ENCODE measurements around the gene PCDHB6.
"Not testable (repeated sequence)": the region's sequence is repeated elsewhere in the genome, so short reads cannot be mapped to it uniquely, and the experiment has no call there.

DNA sequence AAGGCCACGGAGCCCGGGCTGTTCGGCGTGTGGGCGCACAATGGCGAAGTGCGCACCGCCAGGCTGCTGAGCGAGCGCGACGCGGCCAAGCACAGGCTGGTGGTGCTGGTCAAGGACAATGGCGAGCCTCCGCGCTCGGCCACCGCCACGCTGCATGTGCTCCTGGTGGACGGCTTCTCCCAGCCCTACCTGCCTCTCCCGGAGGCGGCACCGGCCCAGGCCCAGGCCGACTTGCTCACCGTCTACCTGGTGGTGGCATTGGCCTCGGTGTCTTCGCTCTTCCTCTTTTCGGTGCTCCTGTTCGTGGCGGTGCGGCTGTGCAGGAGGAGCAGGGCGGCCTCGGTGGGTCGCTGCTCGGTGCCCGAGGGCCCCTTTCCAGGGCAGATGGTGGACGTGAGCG, 47.4 kb upstream of the PCDHB6 start:
- TF ChIP-seq, protein P1, sequence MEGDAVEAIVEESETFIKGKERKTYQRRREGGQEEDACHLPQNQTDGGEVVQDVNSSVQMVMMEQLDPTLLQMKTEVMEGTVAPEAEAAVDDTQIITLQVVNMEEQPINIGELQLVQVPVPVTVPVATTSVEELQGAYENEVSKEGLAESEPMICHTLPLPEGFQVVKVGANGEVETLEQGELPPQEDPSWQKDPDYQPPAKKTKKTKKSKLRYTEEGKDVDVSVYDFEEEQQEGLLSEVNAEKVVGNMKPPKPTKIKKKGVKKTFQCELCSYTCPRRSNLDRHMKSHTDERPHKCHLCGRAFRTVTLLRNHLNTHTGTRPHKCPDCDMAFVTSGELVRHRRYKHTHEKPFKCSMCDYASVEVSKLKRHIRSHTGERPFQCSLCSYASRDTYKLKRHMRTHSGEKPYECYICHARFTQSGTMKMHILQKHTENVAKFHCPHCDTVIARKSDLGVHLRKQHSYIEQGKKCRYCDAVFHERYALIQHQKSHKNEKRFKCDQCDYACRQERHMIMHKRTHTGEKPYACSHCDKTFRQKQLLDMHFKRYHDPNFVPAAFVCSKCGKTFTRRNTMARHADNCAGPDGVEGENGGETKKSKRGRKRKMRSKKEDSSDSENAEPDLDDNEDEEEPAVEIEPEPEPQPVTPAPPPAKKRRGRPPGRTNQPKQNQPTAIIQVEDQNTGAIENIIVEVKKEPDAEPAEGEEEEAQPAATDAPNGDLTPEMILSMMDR (IDR thresholded peaks at IDR 0.05): not testable (repeated sequence)
- TF ChIP-seq POLR2A (IDR thresholded peaks at IDR 0.05): not testable (repeated sequence)
